ENCODE data around the gene SMCR8. TPM values are rescaled to one million over a fixed set of nuclear protein-coding genes. Genes with fewer than 3 reads are reported as not detected.

The SMCR8 gene
- polyA plus RNA-seq, 1 of the 3 experiments (the other 2 are of a cell fraction), result 5.6 TPM

GRCh38 chr17:18361837-18362697 is 47.0 kb downstream of the SMCR8 start:
- Histone ChIP-seq H3F3A (replicated peaks; ENCODE audit: insufficient read depth) (peaks cover 9% of the 10 kb centered on the region), H3K9ac (peak overlapping the region; percentile 69; the same call in 1 of the 2 replicates), H3K4me3 (ENCODE audit: low read depth in 2 of 2, low read length in 1 of 2) (peak overlapping the region; percentile 64 to 87), H3K4me1 (ENCODE audit: control insufficient read depth in 1 of 2, insufficient read depth in 2 of 2, low read depth in 1 of 2, low read length in 1 of 2) (peaks cover 4 to 8% of the 10 kb centered on the region in 2 experiments; a peak in 1 of 4 replicates), H4K20me1 (ENCODE audit: insufficient read depth) (no peaks in the 10 kb centered on the region), H3K9me2 (no peaks in the 10 kb centered on the region), H3K36me3 (replicated peaks in 1 of 2; ENCODE audit: control insufficient read depth in 1 of 2, insufficient read depth in 2 of 2, low read length in 1 of 2) (no peaks in the 10 kb centered on the region), H3K4me2 (peak overlapping the region; percentile 95), H3K79me2 (ENCODE audit: insufficient read depth) (peaks cover 21% of the 10 kb centered on the region; the same call in 1 of the 2 replicates), H2AFZ (ENCODE audit: low read depth) (peak overlapping the region; percentile 91; the same call in 1 of the 2 replicates), H3K9me3 (no peaks in the 10 kb centered on the region), H3K27me3 (ENCODE audit: insufficient read depth) (no peaks in the 10 kb centered on the region), H3K27ac (ENCODE audit: low read depth in 2 of 2, low read length in 1 of 2) (no peak overlapping the region)
- TF ChIP-seq SMC3 (IDR thresholded peaks at IDR 0.05; ENCODE audit: low read depth, low read length) (no peak), TCF12 (IDR thresholded peaks at IDR 0.05) (no peak), FOSL2 (IDR thresholded peaks at IDR 0.05; ENCODE audit: borderline replicate concordance, low read depth) (no peak)
- TF ChIP-seq, protein P1, sequence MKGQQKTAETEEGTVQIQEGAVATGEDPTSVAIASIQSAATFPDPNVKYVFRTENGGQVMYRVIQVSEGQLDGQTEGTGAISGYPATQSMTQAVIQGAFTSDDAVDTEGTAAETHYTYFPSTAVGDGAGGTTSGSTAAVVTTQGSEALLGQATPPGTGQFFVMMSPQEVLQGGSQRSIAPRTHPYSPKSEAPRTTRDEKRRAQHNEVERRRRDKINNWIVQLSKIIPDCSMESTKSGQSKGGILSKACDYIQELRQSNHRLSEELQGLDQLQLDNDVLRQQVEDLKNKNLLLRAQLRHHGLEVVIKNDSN (IDR thresholded peaks at IDR 0.05; ENCODE audit: borderline replicate concordance, low read depth), result no peak
- ChIA-PET CTCF (interaction anchor here (1.5 kb wide), 1 partner anchor 41 kb away, joined by 6 read pairs; no protein-coding TSS in a partner anchor), POLR2A (interaction anchor here (0.8 kb wide), 1 partner anchor 13 kb away, joined by 3 read pairs; no protein-coding TSS in a partner anchor)
- DNase-seq, result no peak
- WGBS (ENCODE audit: low lambda C conversion rate), result 84% methylated on average over 15 of the region's 15 CpGs

GRCh38 chr17:18362698-18363100 is 47.6 kb downstream of the SMCR8 start:
- no peak overlapping the region; a peak in 1 of 4 replicates for H3K27ac ChIP-seq (ENCODE audit: low read depth in 2 of 2, low read length in 1 of 2)
- H3K79me2 ChIP-seq (ENCODE audit: insufficient read depth), result peaks cover 21% of the 10 kb centered on the region; the same call in 1 of the 2 replicates
- no peaks in the 10 kb centered on the region for H4K20me1 ChIP-seq (ENCODE audit: insufficient read depth)
- no peaks in the 10 kb centered on the region for H3K27me3 ChIP-seq (ENCODE audit: insufficient read depth)
- peak overlapping the region; percentile 95 for H3K4me2 ChIP-seq
- peak overlapping the region; percentile 91 for H2AFZ ChIP-seq (ENCODE audit: low read depth)
- no peaks in the 10 kb centered on the region for H3K9me2 ChIP-seq
- WGBS (ENCODE audit: low lambda C conversion rate), result 5% methylated on average over 10 of the region's 14 CpGs
- peaks cover 4% of the 10 kb centered on the region for H3F3A ChIP-seq (replicated peaks; ENCODE audit: insufficient read depth)
- H3K9ac ChIP-seq, result peak overlapping the region; percentile 69
- POLR2A ChIA-PET, result interaction anchor here (0.7 kb wide), 1 partner anchor 26 kb away, joined by 3 read pairs; no protein-coding TSS in a partner anchor
- peak overlapping the region; percentile 64 to 87 for H3K4me3 ChIP-seq (ENCODE audit: low read depth in 2 of 2, low read length in 1 of 2)
- H3K9me3 ChIP-seq, result no peaks in the 10 kb centered on the region
- no peaks in the 10 kb centered on the region for H3K36me3 ChIP-seq (replicated peaks in 1 of 2; ENCODE audit: control insufficient read depth in 1 of 2, insufficient read depth in 2 of 2, low read length in 1 of 2)
- CTCF ChIA-PET, result interaction anchor here (1.5 kb wide), 1 partner anchor 42 kb away, joined by 6 read pairs; no protein-coding TSS in a partner anchor
- peak; percentile 70 for DNase-seq
- H3K4me1 ChIP-seq (ENCODE audit: control insufficient read depth in 1 of 2, insufficient read depth in 2 of 2, low read depth in 1 of 2, low read length in 1 of 2), result peaks cover 4 to 8% of the 10 kb centered on the region in 2 experiments; a peak in 1 of 4 replicates
- TF ChIP-seq JUND (IDR thresholded peaks at IDR 0.05) (no peak), PBX3 (IDR thresholded peaks at IDR 0.05) (no peak), EP300 (IDR thresholded peaks at IDR 0.05; ENCODE audit: borderline replicate concordance in 1 of 2, low read depth in 1 of 2, low read length in 1 of 2) (no peak), IRF3 (IDR thresholded peaks at IDR 0.05; ENCODE audit: low read depth, low read length) (no peak), RFX5 (IDR thresholded peaks at IDR 0.05; ENCODE audit: low read length) (no peak), FOSL2 (IDR thresholded peaks at IDR 0.05; ENCODE audit: borderline replicate concordance, low read depth) (no peak), USF2 (IDR thresholded peaks at IDR 0.05; ENCODE audit: borderline replicate concordance, low read depth, low read length) (no peak), RXRA (IDR thresholded peaks at IDR 0.05; ENCODE audit: borderline replicate concordance, low read depth) (no peak), RAD21 (IDR thresholded peaks at IDR 0.05; ENCODE audit: low read length) (no peak), SIN3A (IDR thresholded peaks at IDR 0.05; ENCODE audit: borderline replicate concordance, low read depth, low read length) (no peak), RCOR1 (IDR thresholded peaks at IDR 0.05; ENCODE audit: low read length) (no peak), MEF2A (IDR thresholded peaks at IDR 0.05; ENCODE audit: borderline replicate concordance, low read depth) (no peak), TCF12 (IDR thresholded peaks at IDR 0.05) (no peak), CHD2 (IDR thresholded peaks at IDR 0.05; ENCODE audit: low read length, partially characterized antibody) (no peak), TEAD4 (IDR thresholded peaks at IDR 0.05; ENCODE audit: borderline replicate concordance, insufficient read depth) (no peak), YY1 (IDR thresholded peaks at IDR 0.05; ENCODE audit: low read depth) (no peak), ELF1 (IDR thresholded peaks at IDR 0.05) (no peak)
- TF ChIP-seq, protein P2, sequence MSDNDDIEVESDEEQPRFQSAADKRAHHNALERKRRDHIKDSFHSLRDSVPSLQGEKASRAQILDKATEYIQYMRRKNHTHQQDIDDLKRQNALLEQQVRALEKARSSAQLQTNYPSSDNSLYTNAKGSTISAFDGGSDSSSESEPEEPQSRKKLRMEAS (IDR thresholded peaks at IDR 0.05; ENCODE audit: low read depth), result no peak
- TF ChIP-seq, protein P1 (IDR thresholded peaks at IDR 0.05; ENCODE audit: borderline replicate concordance, low read depth), result no peak

Data from SK-N-SH (cell line).